Panc1 (cell line): ENCODE results near the gene FHIT. TPM values are rescaled to one million over a fixed set of nuclear protein-coding genes. Genes with fewer than 3 reads are reported as not detected.

Experiments
- ATAC-seq: fragments of 200-7000 bp; cut with Tn5 transposase; 2 replicates; pipeline ENCODE4 v1.9.1; 2020; ENCODE audit warnings: mild to moderate bottlenecking, moderate library complexity
- Bru-seq: library from RNA; stranded (reverse); fragments of 400-500 nt; gene quantifications from one replicate; lab custom pipeline; 2021; lab: Mats Ljungman, UMichigan
- BruChase-seq, 2 experiments: library from RNA; stranded (reverse); fragments of 400-500 nt; gene quantifications; one replicate each; lab custom pipeline; 2021; lab: Mats Ljungman, UMichigan
- BruUV-seq: library from RNA; stranded (reverse); fragments of 400-500 nt; replicated peaks from 2 replicates; lab custom pipeline; 2021; lab: Mats Ljungman, UMichigan
- CTCF ChIA-PET: fragments of 300-600 bp; sonication (Branson Sonifier 250); formaldehyde crosslinking; loops from one replicate; lab custom pipeline; 2022; ENCODE audit warnings: antibody characterized with exemption; lab: Charles Lee
- POLR2A ChIA-PET: fragments of 300-600 bp; sonication (Branson Sonifier 250); formaldehyde crosslinking; loops from one replicate; lab custom pipeline; 2022; ENCODE audit warnings: antibody characterized with exemption; lab: Charles Lee
- DNase-seq: peaks from one replicate; pipeline ENCODE4 v3.0.0-alpha.2; 2010; ENCODE audit warnings: low read depth, low spot score
- H3K27ac ChIP-seq: 2 replicates; pipeline ENCODE4 v1.5.1; 2011; ENCODE audit warnings: mild to moderate bottlenecking, low read length, inconsistent platforms
- H3K27me3 ChIP-seq: fragments of 200-500 bp; sonication (Bioruptor generic); 2 replicates; pipeline ENCODE4 v1.6.0; 2014; ENCODE audit warnings: low read length, inconsistent platforms; ENCODE audit not compliant: control insufficient read depth, insufficient read depth
- H3K36me3 ChIP-seq: fragments of 200-500 bp; sonication (Bioruptor generic); 2 replicates; pipeline ENCODE4 v1.5.1; 2014; ENCODE audit warnings: inconsistent platforms, mild to moderate bottlenecking, low read length, moderate library complexity; ENCODE audit not compliant: control insufficient read depth, insufficient read depth
- H3K4me1 ChIP-seq: 2 replicates; pipeline ENCODE4 v1.5.1; 2011; ENCODE audit warnings: inconsistent platforms, mild to moderate bottlenecking, low read length, moderate library complexity; ENCODE audit not compliant: control insufficient read depth, insufficient read depth
- H3K4me3 ChIP-seq, 2 experiments: 2 replicates each; pipeline ENCODE4 v1.5.1; 2011 to 2012; ENCODE audit warnings: low read depth in 2 of 2, low read length in 2 of 2, mild to moderate bottlenecking in 2 of 2, inconsistent platforms in 1 of 2, moderate library complexity in 1 of 2
- H3K9me3 ChIP-seq: fragments of 200-500 bp; sonication (Bioruptor generic); 2 replicates; pipeline ENCODE4 v1.5.1; 2014; ENCODE audit warnings: low read depth, mild to moderate bottlenecking, inconsistent platforms, low read length, moderate library complexity; ENCODE audit not compliant: control insufficient read depth, insufficient read depth
- POLR2AphosphoS5 ChIP-seq: IDR thresholded peaks from 2 replicates; pipeline ENCODE4 v1.6.1; 2012; ENCODE audit warnings: mild to moderate bottlenecking, low read depth, low read length, moderate library complexity
- SIN3A ChIP-seq: IDR thresholded peaks from 2 replicates; pipeline ENCODE4 v1.6.1; 2012; ENCODE audit warnings: low read depth, mild to moderate bottlenecking, low read length, moderate library complexity, borderline replicate concordance; ENCODE audit not compliant: insufficient read depth
- TCF7L2 ChIP-seq: IDR thresholded peaks from 2 replicates; pipeline ENCODE4 v1.6.1; 2011; ENCODE audit warnings: mild to moderate bottlenecking, low read depth, low read length, inconsistent platforms
- in situ Hi-C: cut with HindIII; loops from 2 replicates; pipeline ENCODE4 v1.10.0; 2016; ENCODE audit warnings: low sequenced_read_pairs, low pct_unique_long_range_greater_than_20kb
- intact Hi-C: fragments of 100-400 bp; cut with micrococcal nuclease; formaldehyde crosslinking; loops from one replicate; pipeline ENCODE4 v1.10.0; 2022; ENCODE audit not compliant: unreplicated experiment
- long read RNA-seq: library from polyadenylated mRNA; unstranded; transcript quantifications from one replicate; pipeline ENCODE4 v2.0.0, GENCODE V29; 2021; ENCODE audit not compliant: unreplicated experiment
- polyA plus RNA-seq: library from polyadenylated mRNA; unstranded; fragments of >200 nt; gene quantifications from one replicate; pipeline ENCODE4 v1.2.1, GENCODE V29; 2012; ENCODE audit warnings: missing spikeins; ENCODE audit not compliant: insufficient read length
- total RNA-seq: library from RNA; stranded (reverse); gene quantifications from one replicate; pipeline ENCODE4 v1.2.1, GENCODE V29; 2021; ENCODE audit not compliant: unreplicated experiment
- TF ChIP-seq, protein P1 (sequence below): fragments of 450-650 bp; IDR thresholded peaks from 2 replicates; pipeline ENCODE4 v1.5.1; 2017; ENCODE audit warnings: mild to moderate bottlenecking
- TF ChIP-seq, protein P2 (sequence below), 2 experiments: IDR thresholded peaks; 2 replicates each; pipeline ENCODE4 v1.6.1; 2011 to 2012; ENCODE audit warnings: low read depth in 2 of 2, control low read depth in 1 of 2, low read length in 1 of 2, mild to moderate bottlenecking in 1 of 2, moderate library complexity in 1 of 2; ENCODE audit not compliant: insufficient read depth in 1 of 2

The FHIT gene
- total RNA-seq: 2.2 TPM
- polyA plus RNA-seq: 0.58 TPM
- Bru-seq, nascent RNA: percentile 17 among the genes with signal in this experiment
- BruChase-seq, experiment 1, labeled RNA remaining after a 2-hour chase: percentile 21 among the genes with signal in this experiment
- percentile 20 among the genes with signal in this experiment for BruChase-seq, experiment 2, labeled RNA remaining after a 6-hour chase
- long read RNA-seq, partial matches to known transcripts: 0 of 1 reads
- long read RNA-seq, other reads (novel, unspliced or antisense): 1 of 1 reads

DNA sequence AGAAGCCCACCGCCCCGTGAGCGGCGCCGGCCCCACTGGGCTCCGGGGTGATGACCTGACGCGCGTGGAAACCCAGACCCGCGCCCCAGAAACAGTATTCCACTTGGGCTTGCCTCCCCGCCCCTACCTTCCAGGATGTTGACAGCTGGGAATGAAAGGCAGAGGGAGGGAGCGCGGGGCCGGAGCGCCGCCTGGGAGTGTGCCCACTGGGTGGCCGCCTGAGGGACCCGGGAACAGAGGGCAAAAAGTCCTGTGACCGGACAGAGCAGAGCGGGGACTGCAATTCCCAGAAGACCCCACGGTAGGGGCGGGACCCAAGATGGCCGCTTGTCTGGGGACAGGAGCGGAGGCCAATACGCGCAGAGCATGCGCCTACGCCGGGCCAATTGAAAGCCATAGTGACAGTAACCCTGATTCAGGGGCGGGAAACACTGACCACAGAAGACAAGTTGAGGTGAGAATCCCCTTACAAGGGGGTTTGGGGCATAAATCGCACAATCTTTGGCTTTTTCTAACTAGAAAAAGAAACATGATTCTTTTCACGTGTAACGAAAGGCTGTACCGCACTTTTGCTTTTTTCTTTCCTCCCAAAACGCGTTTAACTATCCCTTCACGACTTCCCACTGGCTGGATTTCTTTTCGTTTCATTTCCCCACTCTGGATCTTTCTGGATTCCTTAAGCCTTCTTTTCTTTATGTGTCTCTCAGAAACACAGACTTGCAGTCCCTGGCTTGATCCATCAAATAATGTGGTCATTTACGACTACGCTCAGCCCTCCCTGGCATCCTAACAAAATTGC, at the start of gene FHIT:
Gene FHIT (minus strand): TSS at position 279 of the 799 bp plus-strand sequence.
- intact Hi-C loops (no loop called here), in situ Hi-C loops (no loop called here)
- TF ChIP-seq TCF7L2: no peak
- TF ChIP-seq SIN3A: no peak
- TF ChIP-seq, protein P1, sequence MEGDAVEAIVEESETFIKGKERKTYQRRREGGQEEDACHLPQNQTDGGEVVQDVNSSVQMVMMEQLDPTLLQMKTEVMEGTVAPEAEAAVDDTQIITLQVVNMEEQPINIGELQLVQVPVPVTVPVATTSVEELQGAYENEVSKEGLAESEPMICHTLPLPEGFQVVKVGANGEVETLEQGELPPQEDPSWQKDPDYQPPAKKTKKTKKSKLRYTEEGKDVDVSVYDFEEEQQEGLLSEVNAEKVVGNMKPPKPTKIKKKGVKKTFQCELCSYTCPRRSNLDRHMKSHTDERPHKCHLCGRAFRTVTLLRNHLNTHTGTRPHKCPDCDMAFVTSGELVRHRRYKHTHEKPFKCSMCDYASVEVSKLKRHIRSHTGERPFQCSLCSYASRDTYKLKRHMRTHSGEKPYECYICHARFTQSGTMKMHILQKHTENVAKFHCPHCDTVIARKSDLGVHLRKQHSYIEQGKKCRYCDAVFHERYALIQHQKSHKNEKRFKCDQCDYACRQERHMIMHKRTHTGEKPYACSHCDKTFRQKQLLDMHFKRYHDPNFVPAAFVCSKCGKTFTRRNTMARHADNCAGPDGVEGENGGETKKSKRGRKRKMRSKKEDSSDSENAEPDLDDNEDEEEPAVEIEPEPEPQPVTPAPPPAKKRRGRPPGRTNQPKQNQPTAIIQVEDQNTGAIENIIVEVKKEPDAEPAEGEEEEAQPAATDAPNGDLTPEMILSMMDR: no peak
- no peak for TF ChIP-seq POLR2AphosphoS5
- TF ChIP-seq, protein P2, sequence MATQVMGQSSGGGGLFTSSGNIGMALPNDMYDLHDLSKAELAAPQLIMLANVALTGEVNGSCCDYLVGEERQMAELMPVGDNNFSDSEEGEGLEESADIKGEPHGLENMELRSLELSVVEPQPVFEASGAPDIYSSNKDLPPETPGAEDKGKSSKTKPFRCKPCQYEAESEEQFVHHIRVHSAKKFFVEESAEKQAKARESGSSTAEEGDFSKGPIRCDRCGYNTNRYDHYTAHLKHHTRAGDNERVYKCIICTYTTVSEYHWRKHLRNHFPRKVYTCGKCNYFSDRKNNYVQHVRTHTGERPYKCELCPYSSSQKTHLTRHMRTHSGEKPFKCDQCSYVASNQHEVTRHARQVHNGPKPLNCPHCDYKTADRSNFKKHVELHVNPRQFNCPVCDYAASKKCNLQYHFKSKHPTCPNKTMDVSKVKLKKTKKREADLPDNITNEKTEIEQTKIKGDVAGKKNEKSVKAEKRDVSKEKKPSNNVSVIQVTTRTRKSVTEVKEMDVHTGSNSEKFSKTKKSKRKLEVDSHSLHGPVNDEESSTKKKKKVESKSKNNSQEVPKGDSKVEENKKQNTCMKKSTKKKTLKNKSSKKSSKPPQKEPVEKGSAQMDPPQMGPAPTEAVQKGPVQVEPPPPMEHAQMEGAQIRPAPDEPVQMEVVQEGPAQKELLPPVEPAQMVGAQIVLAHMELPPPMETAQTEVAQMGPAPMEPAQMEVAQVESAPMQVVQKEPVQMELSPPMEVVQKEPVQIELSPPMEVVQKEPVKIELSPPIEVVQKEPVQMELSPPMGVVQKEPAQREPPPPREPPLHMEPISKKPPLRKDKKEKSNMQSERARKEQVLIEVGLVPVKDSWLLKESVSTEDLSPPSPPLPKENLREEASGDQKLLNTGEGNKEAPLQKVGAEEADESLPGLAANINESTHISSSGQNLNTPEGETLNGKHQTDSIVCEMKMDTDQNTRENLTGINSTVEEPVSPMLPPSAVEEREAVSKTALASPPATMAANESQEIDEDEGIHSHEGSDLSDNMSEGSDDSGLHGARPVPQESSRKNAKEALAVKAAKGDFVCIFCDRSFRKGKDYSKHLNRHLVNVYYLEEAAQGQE (IDR thresholded peaks at IDR 0.05; ENCODE audit: insufficient read depth in 1 of 2, low read depth in 2 of 2, low read length in 1 of 2): no peak
- peak within 1 kb of the TSS; percentile 48 for H3K27ac ChIP-seq
- no peaks in the 10 kb centered on the region for H3K9me3 ChIP-seq
- ATAC-seq (peak; percentile 100), DNase-seq (peak; percentile 42)
- no peaks in the 10 kb centered on the region for H3K27me3 ChIP-seq
- no peaks in the 10 kb centered on the region for H3K36me3 ChIP-seq
- H3K4me3 ChIP-seq: peak within 1 kb of the TSS; percentile 53 to 74
- BruUV-seq: no TSS peak
- ChIA-PET CTCF (no interaction called here), POLR2A (no interaction called here)
- H3K4me1 ChIP-seq: peaks cover 5% of the 10 kb centered on the region; the same call in 1 of the 2 replicates

DNA sequence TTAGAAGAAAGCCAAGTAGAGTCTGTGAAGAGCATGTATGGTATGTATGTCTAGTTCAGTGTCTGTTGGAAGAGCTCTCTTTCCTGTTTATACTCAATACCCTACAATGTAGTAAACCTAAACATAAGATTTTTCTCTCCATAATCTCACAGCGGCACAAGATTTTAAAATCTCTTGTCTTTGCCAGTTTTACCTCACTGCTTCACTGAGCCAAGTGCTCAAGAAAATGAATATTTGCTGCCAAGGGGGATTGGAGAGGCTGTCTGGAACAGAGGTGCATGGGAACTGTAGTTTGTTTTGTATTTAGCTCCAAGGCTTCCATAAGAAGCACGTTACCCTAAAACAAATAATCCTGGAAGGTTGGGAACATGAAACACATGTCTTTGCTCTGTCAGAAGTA, 49.5 kb upstream of the FHIT start:
- Histone ChIP-seq H3K4me3 (no peak overlapping the region), H3K27me3 (no peaks in the 10 kb centered on the region), H3K9me3 (no peaks in the 10 kb centered on the region), H3K27ac (no peak overlapping the region), H3K4me1 (no peaks in the 10 kb centered on the region), H3K36me3 (no peaks in the 10 kb centered on the region)
- ChIA-PET POLR2A (no interaction called here), CTCF (no interaction called here)
- no peak for ATAC-seq
- TF ChIP-seq, protein P2 (IDR thresholded peaks at IDR 0.05; ENCODE audit: insufficient read depth in 1 of 2, low read depth in 2 of 2, low read length in 1 of 2): no peak
- TF ChIP-seq SIN3A (no peak), POLR2AphosphoS5 (no peak), TCF7L2 (no peak)
- TF ChIP-seq, protein P1: no peak
- intact Hi-C loops: no loop called here
- in situ Hi-C loops: no loop called here
- no peak for DNase-seq
- BruUV-seq: no TSS peak
